H1 (cell line): Measurements from ENCODE around the gene NEK11. TPM values are rescaled to one million over a fixed set of nuclear protein-coding genes. Genes with fewer than 3 reads are reported as not detected.

Source experiments
- SAP30 ChIP-seq: fragments of 300-600 bp; sonication (generic); IDR thresholded peaks from 2 replicates; pipeline ENCODE4 v1.7.1; 2012; ENCODE audit warnings: low read length, moderate library complexity, mild to moderate bottlenecking, inconsistent platforms; ENCODE audit not compliant: insufficient read depth, insufficient replicate concordance
- SP4 ChIP-seq: IDR thresholded peaks from 2 replicates; pipeline ENCODE4 v1.6.1; 2012; ENCODE audit warnings: low read length, inconsistent platforms
- YY1 ChIP-seq: IDR thresholded peaks from 2 replicates; pipeline ENCODE4 v1.6.1; 2011; ENCODE audit warnings: low read depth, mild to moderate bottlenecking, low read length
- polyA plus RNA-seq, 7 experiments: library from polyadenylated mRNA; depleted of rRNA in 3 of 7; stranded (reverse) in 5 of 7; unstranded in 2 of 7; fragments of >200 nt in 5 of 7; fragments of 200-250 nt in 2 of 7; gene quantifications; 1 replicate in 5 of 7; 2 replicates in 1 of 7; 4 replicates in 1 of 7; pipeline versions ENCODE4 v1.2.1 to v1.2.3, GENCODE V29; 2011 to 2013; ENCODE audit warnings: missing spikeins in 2 of 7, mixed read lengths in 2 of 7
- total RNA-seq: library from RNA; stranded (reverse); fragmentation: NEBNext Ultra II Directional; extraction: Animal tissue kit (Norgen Biotek cat#: 25700); gene quantifications from 2 replicates; pipeline ENCODE4 v1.2.1, GENCODE V29; 2021

NEK11 gene
- total and polyA plus RNA-seq, 2 of the 8 experiments (the other 6 are each of a cell fraction or from before 2014, with no cell fraction given): 0.60 TPM; not detected in 1

DNA sequence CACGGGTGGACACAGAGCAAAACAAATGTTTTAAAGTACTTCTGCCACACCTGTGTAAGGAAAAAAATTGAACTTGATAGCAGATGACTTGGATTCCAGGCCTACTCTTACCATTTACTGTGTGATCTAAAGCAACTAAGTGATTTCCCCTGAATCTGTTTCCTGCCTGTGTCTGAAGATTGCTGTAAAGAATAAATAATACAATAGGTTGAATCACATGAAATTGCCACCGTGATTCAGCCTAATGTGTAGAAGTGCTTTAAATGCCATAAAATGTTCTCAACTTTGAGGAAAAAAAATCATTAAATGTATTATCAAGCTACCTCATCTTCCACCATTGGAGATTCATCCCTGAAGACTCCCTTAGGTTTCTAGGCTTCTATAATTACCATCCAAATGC lies 327.3 kb downstream of the NEK11 start (continued):
- no peak for TF ChIP-seq SAP30
- TF ChIP-seq SP4: no peak
- no peak for TF ChIP-seq YY1
